Camera-type eye (tissue), 1 donor: Measurements from ENCODE around the gene SHCBP1. TPM values are rescaled to one million over a fixed set of nuclear protein-coding genes. Genes with fewer than 3 reads are reported as not detected.

Experiments used
- total RNA-seq: library from RNA; depleted of rRNA; stranded (reverse); fragments of >200 nt; gene quantifications from one replicate; pipeline ENCODE4 v1.2.3, GENCODE V29; 2014

SHCBP1 gene, protein sequence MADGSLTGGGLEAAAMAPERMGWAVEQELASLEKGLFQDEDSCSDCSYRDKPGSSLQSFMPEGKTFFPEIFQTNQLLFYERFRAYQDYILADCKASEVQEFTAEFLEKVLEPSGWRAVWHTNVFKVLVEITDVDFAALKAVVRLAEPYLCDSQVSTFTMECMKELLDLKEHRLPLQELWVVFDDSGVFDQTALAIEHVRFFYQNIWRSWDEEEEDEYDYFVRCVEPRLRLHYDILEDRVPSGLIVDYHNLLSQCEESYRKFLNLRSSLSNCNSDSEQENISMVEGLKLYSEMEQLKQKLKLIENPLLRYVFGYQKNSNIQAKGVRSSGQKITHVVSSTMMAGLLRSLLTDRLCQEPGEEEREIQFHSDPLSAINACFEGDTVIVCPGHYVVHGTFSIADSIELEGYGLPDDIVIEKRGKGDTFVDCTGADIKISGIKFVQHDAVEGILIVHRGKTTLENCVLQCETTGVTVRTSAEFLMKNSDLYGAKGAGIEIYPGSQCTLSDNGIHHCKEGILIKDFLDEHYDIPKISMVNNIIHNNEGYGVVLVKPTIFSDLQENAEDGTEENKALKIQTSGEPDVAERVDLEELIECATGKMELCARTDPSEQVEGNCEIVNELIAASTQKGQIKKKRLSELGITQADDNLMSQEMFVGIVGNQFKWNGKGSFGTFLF
- 7.4 TPM for total RNA-seq

DNA sequence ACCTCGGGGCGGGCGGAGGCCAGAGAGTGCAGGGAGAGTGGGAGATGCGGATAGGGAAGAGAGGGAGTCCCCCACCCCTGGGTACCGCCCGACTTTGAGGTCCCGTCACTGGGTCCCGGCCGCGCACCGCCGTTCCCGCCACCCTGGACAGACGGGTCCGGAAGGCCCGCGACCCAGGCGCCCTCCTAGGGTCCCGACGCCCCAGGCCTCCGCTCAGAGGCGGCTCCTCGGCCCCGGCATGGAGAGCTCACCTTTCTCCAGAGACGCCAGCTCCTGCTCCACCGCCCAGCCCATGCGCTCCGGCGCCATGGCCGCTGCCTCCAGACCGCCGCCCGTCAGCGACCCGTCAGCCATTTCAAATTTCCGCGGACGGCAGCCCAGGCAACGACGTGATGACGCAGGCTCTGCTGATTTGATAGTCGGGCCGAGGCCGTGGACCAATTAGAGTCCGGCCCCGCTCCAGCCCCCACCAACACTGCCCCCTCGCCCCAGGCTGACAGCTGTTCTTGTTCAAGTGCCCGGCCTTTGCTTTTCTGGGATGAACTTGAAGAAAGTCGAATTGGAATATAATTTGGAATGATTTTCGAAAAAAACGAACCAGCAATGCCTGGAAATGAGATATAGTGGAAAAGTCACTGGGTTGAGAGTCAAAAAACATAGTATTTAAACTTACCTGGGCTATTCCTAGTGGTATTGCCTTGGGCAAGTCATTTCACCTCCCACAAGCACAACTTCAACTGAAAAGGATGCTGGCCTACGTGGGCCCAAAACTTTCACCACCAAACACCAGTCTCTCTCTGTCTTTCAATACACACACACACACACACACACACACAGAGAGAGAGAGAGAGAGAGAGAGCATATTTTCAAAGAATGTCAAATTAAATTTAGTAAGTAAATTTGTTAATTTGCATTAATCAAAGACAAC, at the start of gene SHCBP1:
Gene SHCBP1, minus strand, starts transcription at position 374 of the 928 bp plus-strand sequence. Its CDS starts 20 bp downstream, at position 354.

Other genes with a start within 250 kb of the SHCBP1 start
- 173 TPM for gene VPS35, start 67.8 kb upstream of the SHCBP1 start, total RNA-seq
- 8.7 TPM for gene ORC6, start 68.3 kb upstream of the SHCBP1 start, total RNA-seq
- gene MYLK3, start 127.0 kb upstream of the SHCBP1 start, total RNA-seq: 4.6 TPM
- gene C16orf87, start 209.8 kb upstream of the SHCBP1 start, total RNA-seq: 23.7 TPM